Hepatocyte (in vitro differentiated cells): ENCODE results near the gene SSTR1. TPM values are rescaled to one million over a fixed set of nuclear protein-coding genes. Genes with fewer than 3 reads are reported as not detected.

Experiments
- DNase-seq: peaks from one replicate; pipeline ENCODE4 v3.0.0-alpha.2; 2016; ENCODE audit warnings: low spot score
- H2AFZ ChIP-seq: fragments of 200-600 bp; sonication (generic); 2 replicates; pipeline ENCODE4 v1.6.0; 2016; ENCODE audit warnings: antibody characterized with exemption, mild to moderate bottlenecking
- H3K27ac ChIP-seq: fragments of 200-600 bp; sonication (generic); 2 replicates; pipeline ENCODE4 v1.5.1; 2016; ENCODE audit warnings: mild to moderate bottlenecking
- H3K27me3 ChIP-seq: fragments of 200-600 bp; sonication (generic); 2 replicates; pipeline ENCODE4 v1.6.1; 2016
- H3K36me3 ChIP-seq: fragments of 200-600 bp; sonication (generic); replicated peaks from 2 replicates; pipeline ENCODE4 v1.5.1; 2016; ENCODE audit warnings: low read depth; ENCODE audit not compliant: insufficient read depth
- H3K4me1 ChIP-seq: fragments of 200-600 bp; sonication (generic); 2 replicates; pipeline ENCODE4 v1.5.1; 2016; ENCODE audit warnings: mild to moderate bottlenecking, moderate library complexity; ENCODE audit not compliant: insufficient read depth
- H3K4me2 ChIP-seq: fragments of 200-600 bp; sonication (generic); 2 replicates; pipeline ENCODE4 v1.6.0; 2016
- H3K4me3 ChIP-seq: fragments of 200-600 bp; sonication (generic); 2 replicates; pipeline ENCODE4 v1.5.1; 2016; ENCODE audit warnings: mild to moderate bottlenecking
- H3K79me2 ChIP-seq: fragments of 200-600 bp; sonication (generic); 2 replicates; pipeline ENCODE4 v1.6.0; 2017; ENCODE audit warnings: mild to moderate bottlenecking
- H3K9me2 ChIP-seq: fragments of 200-600 bp; sonication (generic); replicated peaks from 2 replicates; pipeline ENCODE4 v1.6.0; 2017; ENCODE audit warnings: mild to moderate bottlenecking; ENCODE audit not compliant: insufficient read depth
- H3K9me3 ChIP-seq: fragments of 200-600 bp; sonication (generic); 2 replicates; pipeline ENCODE4 v1.5.1; 2016; ENCODE audit warnings: low read depth, mild to moderate bottlenecking
- H4K20me1 ChIP-seq: fragments of 200-600 bp; sonication (generic); 2 replicates; pipeline ENCODE4 v1.6.0; 2016; ENCODE audit warnings: mild to moderate bottlenecking; ENCODE audit not compliant: insufficient read depth, poor library complexity, severe bottlenecking
- EZH2 ChIP-seq: fragments of 200-600 bp; sonication (generic); IDR thresholded peaks from 2 replicates; pipeline ENCODE4 v1.6.1; 2016; ENCODE audit warnings: antibody characterized with exemption, mild to moderate bottlenecking, borderline replicate concordance
- EZH2phosphoT487 ChIP-seq: fragments of 200-600 bp; sonication (generic); IDR thresholded peaks from one replicate; pipeline ENCODE4 v1.6.1; 2018; ENCODE audit warnings: antibody characterized with exemption, mild to moderate bottlenecking, low read depth, moderate library complexity; ENCODE audit not compliant: unreplicated experiment, severe bottlenecking
- WGBS: methylation state at CpG from one replicate; pipeline ENCODE4 v1.1.6; 2016; ENCODE audit warnings: low lambda C conversion rate; ENCODE audit errors: missing lambda C conversion rate; 5-methylcytosine and 5-hydroxymethylcytosine counted together
- polyA plus RNA-seq: library from polyadenylated mRNA; unstranded; fragments of >200 nt; fragmentation: Nextera tagmentation; extraction: Ambion mirVana; gene quantifications from 2 replicates; pipeline ENCODE4 v1.2.1, GENCODE V29; 2016
- total RNA-seq: library from RNA; depleted of rRNA; stranded (reverse); fragments of >200 nt; gene quantifications from 2 replicates; pipeline ENCODE4 v1.2.3, GENCODE V29; 2014
- TF ChIP-seq, protein P1 (sequence below): fragments of 200-600 bp; sonication (generic); IDR thresholded peaks from 2 replicates; pipeline ENCODE4 v1.5.1; 2016; ENCODE audit warnings: antibody characterized with exemption, mild to moderate bottlenecking; ENCODE audit not compliant: poor library complexity

SSTR1 gene
- total and polyA plus RNA-seq, 2 experiments from 2014 or later, result 6.0 to 7.1 TPM

DNA sequence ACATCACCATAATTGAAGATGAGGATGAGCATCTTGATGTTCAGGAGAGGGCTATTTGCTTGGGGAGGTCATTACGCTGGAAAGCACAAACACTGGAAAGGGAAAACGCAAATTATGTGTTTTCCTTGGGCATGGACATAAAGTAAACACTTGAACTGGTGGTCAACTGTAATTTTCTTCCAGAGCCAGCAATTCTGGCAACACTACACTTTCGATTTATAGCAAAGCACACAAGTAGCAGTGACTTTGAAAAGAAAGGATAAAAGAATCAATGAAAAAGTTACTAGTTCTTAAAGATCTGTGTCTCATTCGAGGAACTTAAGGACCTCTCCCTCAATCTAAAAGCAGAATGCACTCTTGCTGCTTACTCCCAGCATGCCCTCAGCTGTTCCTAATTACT, 46.0 kb downstream of the SSTR1 start:
- no peak overlapping the region for H3K4me3 ChIP-seq
- no peaks in the 10 kb centered on the region for H3K9me2 ChIP-seq
- no peaks in the 10 kb centered on the region for H3K9me3 ChIP-seq
- peaks cover 48% of the 10 kb centered on the region for H3K27me3 ChIP-seq
- H2AFZ ChIP-seq, result no peak overlapping the region
- TF ChIP-seq, protein P1, sequence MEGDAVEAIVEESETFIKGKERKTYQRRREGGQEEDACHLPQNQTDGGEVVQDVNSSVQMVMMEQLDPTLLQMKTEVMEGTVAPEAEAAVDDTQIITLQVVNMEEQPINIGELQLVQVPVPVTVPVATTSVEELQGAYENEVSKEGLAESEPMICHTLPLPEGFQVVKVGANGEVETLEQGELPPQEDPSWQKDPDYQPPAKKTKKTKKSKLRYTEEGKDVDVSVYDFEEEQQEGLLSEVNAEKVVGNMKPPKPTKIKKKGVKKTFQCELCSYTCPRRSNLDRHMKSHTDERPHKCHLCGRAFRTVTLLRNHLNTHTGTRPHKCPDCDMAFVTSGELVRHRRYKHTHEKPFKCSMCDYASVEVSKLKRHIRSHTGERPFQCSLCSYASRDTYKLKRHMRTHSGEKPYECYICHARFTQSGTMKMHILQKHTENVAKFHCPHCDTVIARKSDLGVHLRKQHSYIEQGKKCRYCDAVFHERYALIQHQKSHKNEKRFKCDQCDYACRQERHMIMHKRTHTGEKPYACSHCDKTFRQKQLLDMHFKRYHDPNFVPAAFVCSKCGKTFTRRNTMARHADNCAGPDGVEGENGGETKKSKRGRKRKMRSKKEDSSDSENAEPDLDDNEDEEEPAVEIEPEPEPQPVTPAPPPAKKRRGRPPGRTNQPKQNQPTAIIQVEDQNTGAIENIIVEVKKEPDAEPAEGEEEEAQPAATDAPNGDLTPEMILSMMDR, result no peak
- no peak for TF ChIP-seq EZH2
- no peak for TF ChIP-seq EZH2phosphoT487
- no peaks in the 10 kb centered on the region for H3K36me3 ChIP-seq
- H4K20me1 ChIP-seq, result no peaks in the 10 kb centered on the region
- H3K79me2 ChIP-seq, result no peaks in the 10 kb centered on the region
- peaks cover 11% of the 10 kb centered on the region for H3K4me1 ChIP-seq
- DNase-seq, result no peak
- H3K27ac ChIP-seq, result no peak overlapping the region
- WGBS, result 58% methylated on average over 4 of the region's 4 CpGs
- H3K4me2 ChIP-seq, result no peak overlapping the region

DNA sequence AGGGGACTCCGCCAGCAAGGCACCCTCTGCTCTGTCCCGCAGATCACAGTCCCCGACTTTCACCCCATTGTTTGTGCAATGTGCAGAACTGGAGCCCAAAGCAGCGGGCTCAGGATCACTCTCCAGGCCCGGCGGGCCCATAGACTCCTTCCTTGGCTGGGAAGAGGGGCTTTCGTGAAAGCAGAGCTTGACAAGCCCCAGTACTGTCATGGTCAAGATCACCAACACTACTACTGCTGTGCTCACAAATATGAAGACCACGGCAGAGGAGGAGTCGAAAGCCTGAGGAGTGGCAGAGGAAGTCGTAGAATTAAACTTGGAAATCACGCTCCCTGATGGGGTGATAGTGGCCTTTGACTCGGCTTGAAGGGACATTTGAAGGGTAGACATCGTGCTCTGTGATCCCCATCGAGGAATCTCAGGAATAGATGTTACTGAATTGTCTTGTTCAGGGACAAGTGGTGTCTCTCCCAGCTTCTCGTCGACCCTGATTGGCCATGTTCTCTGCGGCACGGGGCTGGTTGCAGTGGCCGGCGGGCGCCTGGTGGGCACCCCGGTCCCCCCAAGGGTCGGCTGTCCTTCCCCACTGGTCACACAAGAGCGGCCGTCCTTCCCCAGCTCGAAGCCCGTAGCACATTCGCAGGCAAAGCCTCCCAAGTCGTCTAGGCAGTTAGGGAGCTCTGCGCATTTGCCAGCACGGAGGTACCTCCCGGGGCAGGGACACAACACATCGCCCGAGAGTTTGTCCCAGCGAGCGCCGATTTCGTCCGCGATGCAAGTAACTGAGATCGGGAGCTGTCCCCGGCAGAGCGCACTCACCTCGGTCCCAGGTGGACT, 47.1 kb downstream of the SSTR1 start:
- no peaks in the 10 kb centered on the region for H4K20me1 ChIP-seq
- peak overlapping the region; percentile 91 for H3K4me2 ChIP-seq
- no peak for DNase-seq
- H3K27ac ChIP-seq, result no peak overlapping the region
- H3K4me3 ChIP-seq, result peak overlapping the region; percentile 25
- no peak for TF ChIP-seq EZH2
- TF ChIP-seq, protein P1, result no peak
- no peak for TF ChIP-seq EZH2phosphoT487
- no peaks in the 10 kb centered on the region for H3K9me3 ChIP-seq
- H3K79me2 ChIP-seq, result no peaks in the 10 kb centered on the region
- peaks cover 11% of the 10 kb centered on the region for H3K4me1 ChIP-seq
- no peaks in the 10 kb centered on the region for H3K9me2 ChIP-seq
- H2AFZ ChIP-seq, result peak overlapping the region; percentile 45
- no peaks in the 10 kb centered on the region for H3K36me3 ChIP-seq
- H3K27me3 ChIP-seq, result peaks cover 48% of the 10 kb centered on the region
- 23% methylated on average over 44 of the region's 44 CpGs for WGBS

DNA sequence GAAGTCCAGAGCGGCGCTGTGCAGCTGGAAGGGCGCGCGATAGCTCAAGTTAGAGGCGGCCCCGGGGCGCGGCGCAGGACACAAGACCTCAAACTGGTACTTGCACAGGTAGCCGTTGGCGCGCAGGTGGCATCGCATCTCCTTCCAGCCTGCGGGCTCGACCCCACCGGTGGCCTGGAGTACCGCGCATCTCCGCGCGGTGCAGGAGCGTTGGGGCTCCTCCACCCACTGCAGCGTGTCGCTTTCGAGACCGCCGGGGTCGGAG, 47.6 kb downstream of the SSTR1 start:
- WGBS, result 1% methylated on average over 28 of the region's 29 CpGs
- DNase-seq, result peak; percentile 56

More for the DNA sequence above, 47.6 kb downstream of the SSTR1 start:
- no peaks in the 10 kb centered on the region for H3K79me2 ChIP-seq
- TF ChIP-seq, protein P1, result no peak
- TF ChIP-seq EZH2 (no peak), EZH2phosphoT487 (no peak)
- H3K36me3 ChIP-seq, result no peaks in the 10 kb centered on the region
- peak overlapping the region; percentile 25 for H3K4me3 ChIP-seq
- H3K27ac ChIP-seq, result no peak overlapping the region
- H4K20me1 ChIP-seq, result no peaks in the 10 kb centered on the region
- no peaks in the 10 kb centered on the region for H3K9me3 ChIP-seq
- no peaks in the 10 kb centered on the region for H3K9me2 ChIP-seq
- H3K4me2 ChIP-seq, result peak overlapping the region; percentile 91
- peak overlapping the region; percentile 45 for H2AFZ ChIP-seq
- peaks cover 48% of the 10 kb centered on the region for H3K27me3 ChIP-seq
- H3K4me1 ChIP-seq, result peaks cover 11% of the 10 kb centered on the region
